Measurements from ENCODE around the gene APOBR. TPM values are rescaled to one million over a fixed set of nuclear protein-coding genes. Genes with fewer than 3 reads are reported as not detected.

APOBR gene
- total and polyA plus RNA-seq, 2 of the 13 experiments (the other 11 are each of a cell fraction or from before 2014, with no cell fraction given): 0.03 TPM; not detected in 1

- TF ChIP-seq ZHX2 (IDR thresholded peaks at IDR 0.05; ENCODE audit: low read depth) (no peak), ZHX2 (CRISPR knock-in tag; IDR thresholded peaks at IDR 0.05; ENCODE audit: borderline replicate concordance) (no peak), PBX3 (CRISPR knock-in tag; IDR thresholded peaks at IDR 0.05; ENCODE audit: borderline replicate concordance) (no peak), SRSF1 (optimal IDR thresholded peaks at IDR 0.05; ENCODE audit: low read depth, low read length) (no peak), SKI (IDR thresholded peaks at IDR 0.05; ENCODE audit: partially characterized antibody) (no peak), IRX3 (CRISPR knock-in tag; IDR thresholded peaks at IDR 0.05; ENCODE audit: borderline replicate concordance, low read depth) (no peak), ZNF276 (CRISPR knock-in tag; IDR thresholded peaks at IDR 0.05; ENCODE audit: low read depth) (no peak), ZFP37 (CRISPR knock-in tag; IDR thresholded peaks at IDR 0.05; ENCODE audit: borderline replicate concordance) (no peak), TBL1XR1 (IDR thresholded peaks at IDR 0.05; ENCODE audit: borderline replicate concordance, low read length, partially characterized antibody) (no peak), ZNF317 (CRISPR knock-in tag; IDR thresholded peaks at IDR 0.05) (0 out of 2 replicates have a peak, but pooled peaks have one; percentile 14), ZNF326 (CRISPR knock-in tag; IDR thresholded peaks at IDR 0.05; ENCODE audit: borderline replicate concordance) (no peak), NFAT5 (CRISPR knock-in tag; IDR thresholded peaks at IDR 0.05) (no peak), ZBTB37 (CRISPR knock-in tag; IDR thresholded peaks at IDR 0.05) (peak; percentile 98)
These were observed 34.0 kb downstream of the APOBR start (continued) for GRCh38 chr16:28528463-28528867.

Measured in HepG2 (cell line).